SJCRH30 (cell line): Measurements from ENCODE around the gene COPRS. TPM values are rescaled to one million over a fixed set of nuclear protein-coding genes. Genes with fewer than 3 reads are reported as not detected.
A peak's percentile ranks its signal among the peaks of the same experiment; 100 is the strongest.

Experiments
- DNase-seq, 2 experiments: peaks; one replicate each; pipeline ENCODE4 v3.0.0-alpha.2; 2015 to 2020
- H3K27ac ChIP-seq: fragments of 250-450 bp; sonication (Bioruptor Pico); 2 replicates; pipeline ENCODE4 v1.5.1; 2020; ENCODE audit warnings: mild to moderate bottlenecking, moderate library complexity
- H3K27me3 ChIP-seq: fragments of 250-450 bp; sonication (Bioruptor Pico); 2 replicates; pipeline ENCODE4 v1.5.1; 2020; ENCODE audit warnings: mild to moderate bottlenecking, moderate library complexity
- H3K36me3 ChIP-seq: fragments of 250-450 bp; sonication (Bioruptor Pico); 2 replicates; pipeline ENCODE4 v1.5.1; 2020; ENCODE audit warnings: mild to moderate bottlenecking, moderate library complexity
- H3K4me1 ChIP-seq: fragments of 250-450 bp; sonication (Bioruptor Pico); 2 replicates; pipeline ENCODE4 v1.5.1; 2020; ENCODE audit warnings: mild to moderate bottlenecking, moderate library complexity
- H3K4me3 ChIP-seq: fragments of 250-450 bp; sonication (Bioruptor Pico); 2 replicates; pipeline ENCODE4 v1.5.1; 2020; ENCODE audit warnings: mild to moderate bottlenecking, moderate library complexity
- H3K9me3 ChIP-seq: fragments of 250-450 bp; sonication (Bioruptor Pico); replicated peaks from 2 replicates; pipeline ENCODE4 v1.5.1; 2020; ENCODE audit warnings: mild to moderate bottlenecking, moderate library complexity
- total RNA-seq: library from RNA; depleted of rRNA; stranded (reverse); fragments of >200 nt; shearing (Covaris generic); gene quantifications from 2 replicates; pipeline ENCODE4 v1.2.3, GENCODE V29; 2014; rRNA removed

The COPRS gene
- total RNA-seq, 1 experiment from 2014 or later: 94.7 TPM

- H3K9me3 ChIP-seq: no peaks in the 10 kb centered on the region
- DNase-seq: no peak
- no peak overlapping the region for H3K4me3 ChIP-seq
These were observed 52.1 kb downstream of the COPRS start for GRCh38 chr17:31806921-31807320.

DNA sequence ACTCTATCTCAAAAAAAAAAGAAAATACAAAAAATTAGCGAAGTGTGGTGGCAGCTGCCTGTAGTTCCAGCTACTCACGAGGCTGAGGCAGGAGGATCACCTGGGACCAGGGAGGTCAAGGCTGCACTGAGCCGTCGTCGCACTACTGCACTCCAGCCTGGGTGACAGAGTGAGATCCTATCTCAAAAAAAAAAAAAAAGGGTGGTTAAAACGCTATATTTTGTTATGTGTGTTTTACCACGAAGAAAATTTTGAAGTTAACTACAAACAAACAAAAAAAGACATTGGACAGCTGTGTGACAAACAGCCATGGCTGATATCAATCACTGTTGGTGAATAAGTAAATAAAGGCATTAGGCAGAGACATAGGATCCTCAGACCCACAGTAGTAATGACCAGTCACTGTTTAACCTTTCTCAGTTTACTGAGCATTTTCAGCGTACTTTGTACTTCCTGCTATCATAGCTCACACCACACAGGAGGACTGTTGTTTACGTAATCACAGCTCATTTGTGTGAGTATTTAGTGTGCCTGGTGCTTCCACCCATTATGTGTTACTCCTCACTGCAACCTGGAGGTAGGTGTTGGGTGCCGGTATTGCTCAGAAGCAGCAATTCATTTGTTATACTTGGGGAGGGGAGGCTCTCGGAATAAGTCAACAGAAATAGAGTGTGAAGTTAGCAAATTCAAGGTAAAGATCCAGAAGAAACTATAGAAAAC, 55.4 kb downstream of the COPRS start:
- no peaks in the 10 kb centered on the region for H3K4me1 ChIP-seq
- H3K27me3 ChIP-seq: no peaks in the 10 kb centered on the region
- DNase-seq: no peak
- H3K4me3 ChIP-seq: no peak overlapping the region
- H3K36me3 ChIP-seq: no peaks in the 10 kb centered on the region
- no peak overlapping the region for H3K27ac ChIP-seq
- no peaks in the 10 kb centered on the region for H3K9me3 ChIP-seq

More at GRCh38 chr17:31806921-31807320, 52.1 kb downstream of the COPRS start:
- no peaks in the 10 kb centered on the region for H3K36me3 ChIP-seq
- H3K4me1 ChIP-seq: no peaks in the 10 kb centered on the region
- no peaks in the 10 kb centered on the region for H3K27me3 ChIP-seq
- H3K27ac ChIP-seq: no peak overlapping the region

DNA sequence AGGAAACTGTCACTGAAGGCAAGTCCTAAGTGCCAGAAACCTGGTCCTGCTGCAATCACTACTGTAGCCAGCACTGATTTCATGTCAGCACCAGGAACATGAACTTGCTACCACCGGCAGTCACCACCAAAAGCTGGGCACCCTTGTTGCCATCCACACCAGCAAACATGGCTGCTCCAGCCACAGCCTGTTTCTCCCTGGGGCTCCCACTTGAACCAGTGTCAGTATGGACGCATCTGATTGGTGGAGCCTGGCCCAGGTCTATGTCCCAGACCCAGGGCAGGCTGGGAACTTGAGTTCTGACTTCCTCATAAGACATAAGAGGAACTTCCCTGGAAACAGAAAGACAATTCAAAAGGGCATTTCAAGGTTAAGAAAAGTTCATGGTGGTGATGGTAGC, 56.5 kb downstream of the COPRS start:
- Histone ChIP-seq H3K4me1 (no peaks in the 10 kb centered on the region), H3K9me3 (no peaks in the 10 kb centered on the region), H3K27me3 (no peaks in the 10 kb centered on the region), H3K4me3 (no peak overlapping the region), H3K36me3 (no peaks in the 10 kb centered on the region), H3K27ac (no peak overlapping the region)
- peak in 1 of 2 experiments; percentile 13 for DNase-seq

Other genes with a start within 250 kb of the COPRS start
- gene UTP6, start 42.5 kb upstream of the COPRS start, total RNA-seq: 70.9 and 81.6 TPM in 2 replicates
- 47.0 and 55.5 TPM in 2 replicates for gene SUZ12, start 77.8 kb upstream of the COPRS start, total RNA-seq
- gene LRRC37B, start 148.1 kb upstream of the COPRS start, total RNA-seq: 10.8 and 13.2 TPM in 2 replicates